Neural crest cell (in vitro differentiated cells): ENCODE data around the gene TGFBR3. TPM values are rescaled to one million over a fixed set of nuclear protein-coding genes. Genes with fewer than 3 reads are reported as not detected.
A peak's percentile ranks its signal among the peaks of the same experiment; 100 is the strongest.

ENCODE experiments used
- DNase-seq: peaks from one replicate; pipeline ENCODE4 v3.0.0; 2021; ENCODE audit warnings: low read depth, mixed read lengths, low spot score
- H3K27ac Mint-ChIP-seq: one replicate; pipeline ENCODE4 v1.8.0; 2021; ENCODE audit warnings: mild to moderate bottlenecking, mixed read lengths; ENCODE audit not compliant: unreplicated experiment
- H3K27me3 Mint-ChIP-seq: 2 replicates; pipeline ENCODE4 v1.8.0; 2021; ENCODE audit warnings: low read depth, mild to moderate bottlenecking, mixed read lengths
- H3K36me3 Mint-ChIP-seq: 2 replicates; pipeline ENCODE4 v1.8.0; 2021; ENCODE audit warnings: low read depth, mild to moderate bottlenecking, mixed read lengths
- H3K4me1 Mint-ChIP-seq: 2 replicates; pipeline ENCODE4 v1.8.0; 2021; ENCODE audit warnings: mixed read lengths
- H3K4me3 Mint-ChIP-seq: one replicate; pipeline ENCODE4 v1.8.0; 2021; ENCODE audit warnings: mild to moderate bottlenecking, mixed read lengths
- H3K9me3 Mint-ChIP-seq: 2 replicates; pipeline ENCODE4 v1.8.0; 2021; ENCODE audit warnings: mixed read lengths
- CTCF ChIP-seq: fragments of 200-600 bp; sonication (generic); conservative IDR thresholded peaks from 2 replicates; pipeline ENCODE4 v1.5.0; 2021; ENCODE audit warnings: antibody characterized with exemption, mild to moderate bottlenecking
- total RNA-seq: library from RNA; stranded (reverse); gene quantifications from 2 replicates; pipeline ENCODE4 v1.2.1, GENCODE V29; 2021

TGFBR3 gene
- total RNA-seq, 1 donor from 2014 or later = 15.1 TPM

- Mint-ChIP-seq H3K27me3 (no peaks in the 10 kb centered on the region), H3K4me3 (no peak overlapping the region), H3K36me3 (no peaks in the 10 kb centered on the region), H3K9me3 (no peaks in the 10 kb centered on the region), H3K27ac (no peak overlapping the region), H3K4me1 (peaks cover 9% of the 10 kb centered on the region)
- TF ChIP-seq CTCF = no peak
- no peak for DNase-seq
Measured at GRCh38 chr1:91901231-91901630, 15.3 kb upstream of the TGFBR3 start.

- Mint-ChIP-seq H3K36me3 (no peaks in the 10 kb centered on the region), H3K27ac (no peak overlapping the region), H3K4me1 (peaks cover 13% of the 10 kb centered on the region), H3K27me3 (no peaks in the 10 kb centered on the region), H3K9me3 (no peaks in the 10 kb centered on the region), H3K4me3 (no peak overlapping the region)
- TF ChIP-seq CTCF = no peak
- DNase-seq = no peak
Measured at GRCh38 chr1:91900562-91900961, 14.6 kb upstream of the TGFBR3 start.

GRCh38 chr1:91897016-91897415 lies 11.1 kb upstream of the TGFBR3 start:
- Mint-ChIP-seq H3K27ac (no peak overlapping the region), H3K27me3 (no peaks in the 10 kb centered on the region), H3K36me3 (no peaks in the 10 kb centered on the region), H3K9me3 (no peaks in the 10 kb centered on the region), H3K4me3 (no peak overlapping the region), H3K4me1 (peaks cover 19% of the 10 kb centered on the region)
- no peak for DNase-seq
- no peak for TF ChIP-seq CTCF

DNA sequence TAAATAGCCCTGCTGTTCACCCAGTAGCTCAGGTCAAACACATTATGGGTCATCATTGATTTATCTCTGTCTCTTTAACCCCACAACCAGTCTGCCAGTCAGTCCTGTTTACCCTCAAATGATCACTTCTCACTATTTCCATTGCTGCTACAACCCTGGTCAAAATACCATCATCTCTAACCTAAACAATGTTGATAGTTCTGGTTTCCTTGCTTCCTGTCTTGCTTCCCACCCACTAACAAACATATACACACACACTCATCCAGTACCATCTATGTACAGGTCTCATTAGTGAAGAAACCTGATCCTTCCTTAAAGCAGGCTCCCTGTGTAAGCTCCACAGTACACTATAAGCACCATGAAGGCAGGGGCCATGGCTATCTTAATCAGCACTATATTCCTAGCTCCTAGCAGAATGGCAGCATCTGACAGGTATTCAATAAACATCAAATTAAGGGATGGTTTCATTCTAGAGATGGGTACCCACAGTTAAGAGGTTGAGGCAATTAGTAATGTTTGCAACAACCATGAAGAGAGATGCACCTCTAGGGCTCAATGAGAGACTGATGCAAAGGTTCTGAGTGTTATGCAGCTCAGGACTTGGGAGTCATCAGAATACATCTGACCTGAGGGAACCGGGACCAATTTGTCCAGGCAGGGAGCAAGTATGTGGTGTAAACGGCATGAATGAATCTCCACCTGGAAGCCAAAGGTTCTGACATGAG lies 10.0 kb upstream of the TGFBR3 start:
- Mint-ChIP-seq H3K27me3 (no peaks in the 10 kb centered on the region), H3K9me3 (no peaks in the 10 kb centered on the region), H3K36me3 (no peaks in the 10 kb centered on the region), H3K4me3 (no peak overlapping the region), H3K27ac (no peak overlapping the region), H3K4me1 (peaks cover 23% of the 10 kb centered on the region)
- TF ChIP-seq CTCF = no peak
- DNase-seq = no peak

DNA sequence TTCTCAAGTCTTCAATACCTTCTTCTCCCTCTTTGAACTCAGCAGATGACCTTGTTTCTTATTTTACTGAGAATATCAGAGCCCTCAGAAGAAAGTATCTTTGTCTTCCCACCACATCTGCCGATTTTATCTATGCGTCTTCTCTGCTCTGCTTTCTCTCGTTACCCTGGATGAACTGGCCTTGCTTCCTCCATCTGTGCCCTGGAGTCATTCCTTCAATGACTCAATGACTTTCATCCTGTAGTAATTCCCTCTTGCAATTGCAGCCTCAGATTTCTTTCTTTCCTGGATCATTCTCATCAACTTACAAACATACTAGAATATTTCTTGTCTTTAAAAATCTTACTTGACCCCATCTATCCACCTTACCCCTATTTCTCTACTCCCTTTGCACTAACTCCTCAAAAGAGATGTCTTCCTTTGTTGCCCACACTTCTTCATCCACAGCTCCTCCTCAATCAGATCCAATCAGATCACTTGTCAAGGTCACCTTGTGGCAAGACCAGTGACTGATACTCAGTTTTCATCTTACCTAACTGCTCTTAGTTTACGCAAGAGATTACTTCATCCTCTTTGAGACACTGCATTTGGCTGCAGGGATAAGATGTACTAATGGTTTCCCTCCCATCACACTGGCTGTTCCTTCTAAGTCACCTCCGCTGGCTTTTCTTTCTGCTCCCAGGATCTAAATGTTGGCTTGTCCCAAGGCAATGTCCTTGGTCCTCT lies 8.2 kb upstream of the TGFBR3 start:
- Mint-ChIP-seq H3K4me1 (peaks cover 23% of the 10 kb centered on the region), H3K27me3 (no peaks in the 10 kb centered on the region), H3K9me3 (no peaks in the 10 kb centered on the region), H3K27ac (peak overlapping the region; percentile 46), H3K4me3 (no peak overlapping the region), H3K36me3 (no peaks in the 10 kb centered on the region)
- no peak for DNase-seq
- no peak for TF ChIP-seq CTCF
